ENCODE data around the gene TNS1.

DNA sequence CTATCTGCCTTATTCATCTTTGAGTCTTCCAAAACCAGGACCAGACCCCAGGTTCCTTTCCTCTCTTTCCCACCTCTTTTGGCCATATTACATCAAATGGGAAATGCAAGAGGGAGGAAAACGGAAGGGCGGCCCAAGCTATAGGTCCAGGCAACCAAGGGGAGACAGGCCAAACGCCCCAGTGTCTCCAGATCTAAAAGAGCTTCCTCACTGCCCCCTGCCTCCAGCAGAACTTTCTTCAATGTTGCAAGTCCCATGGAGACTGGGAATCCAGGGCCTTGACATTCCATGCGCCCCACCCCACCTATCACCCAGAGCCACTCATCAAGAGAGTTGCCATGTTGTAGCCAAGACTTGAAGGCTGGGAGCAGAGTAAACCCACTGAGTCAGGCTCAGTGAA lies 15.4 kb downstream of the TNS1 start:
- TF ChIP-seq CTCF (IDR thresholded peaks at IDR 0.05) (no peak), POLR2A (IDR thresholded peaks at IDR 0.05) (no peak)

Measured in thyroid gland (tissue), 4 donors.